Measurements from ENCODE around the gene EID2.

EID2 gene

GRCh38 chr19:39500543-39500942 lies 39.4 kb downstream of the EID2 start:
- no peak for DNase-seq

- DNase-seq = no peak
Observed at GRCh38 chr19:39499932-39500331, 40.0 kb downstream of the EID2 start.

- peak; percentile 42 for DNase-seq
Observed at GRCh38 chr19:39498798-39499642, 40.9 kb downstream of the EID2 start, which contains the start of gene DLL3. Gene DLL3, plus strand, starts transcription at chr19:39498947. Its CDS starts 28 bp downstream, at chr19:39498975.

GRCh38 chr19:39497996-39498797 lies 41.8 kb downstream of the EID2 start:
- peak; percentile 83 for DNase-seq

GRCh38 chr19:39497701-39497995 lies 42.3 kb downstream of the EID2 start:
- DNase-seq = no peak

- DNase-seq = no peak
Observed at GRCh38 chr19:39496063-39496462, 43.9 kb downstream of the EID2 start.

- no peak for DNase-seq
Observed at GRCh38 chr19:39494661-39495060, 45.3 kb downstream of the EID2 start.

GRCh38 chr19:39492788-39493187 lies 47.2 kb downstream of the EID2 start:
- no peak for DNase-seq

GRCh38 chr19:39492225-39492624 lies 47.7 kb downstream of the EID2 start:
- no peak for DNase-seq

GRCh38 chr19:39489756-39490155 lies 50.2 kb downstream of the EID2 start:
- DNase-seq = no peak
